Measurements from ENCODE around the gene GLRX5. TPM values are rescaled to one million over a fixed set of nuclear protein-coding genes. Genes with fewer than 3 reads are reported as not detected.

Gene GLRX5
- polyA plus RNA-seq, 2 of the 4 experiments (the other 2 are of a cell fraction) = 51.2 to 73.2 TPM

DNA sequence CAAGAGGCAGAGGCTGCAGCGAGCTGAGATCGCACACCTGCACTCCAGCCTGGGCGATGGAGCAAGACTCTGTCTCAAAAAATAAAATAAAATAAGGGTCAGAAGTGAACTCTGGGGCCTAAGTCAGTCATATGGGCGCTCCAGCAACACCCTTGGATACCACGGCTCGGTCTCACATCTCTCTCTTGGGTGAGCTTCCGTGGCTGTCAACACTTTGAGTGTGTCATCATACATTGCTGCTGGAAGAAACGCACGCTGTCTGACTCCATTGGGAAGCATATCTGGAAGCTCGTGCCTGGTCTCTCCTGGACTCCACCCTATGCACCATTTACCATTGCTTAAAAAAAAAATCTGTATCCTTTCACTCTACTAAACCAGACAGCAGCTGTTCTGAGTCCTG, 20.2 kb downstream of the GLRX5 start:
- no peak for FAIRE-seq
- no peak for TF ChIP-seq ZC3H11A (IDR thresholded peaks at IDR 0.05)
- no peak for TF ChIP-seq CBX2 (IDR thresholded peaks at IDR 0.05; ENCODE audit: borderline replicate concordance, low read depth)
- no peak for TF ChIP-seq SMC3 (IDR thresholded peaks at IDR 0.05)
- no peak for TF ChIP-seq FOSB (CRISPR knock-in tag; IDR thresholded peaks at IDR 0.05)
- TF ChIP-seq ZNF302 (CRISPR knock-in tag; IDR thresholded peaks at IDR 0.05) = no peak
- TF ChIP-seq NR3C1 (IDR thresholded peaks at IDR 0.05) = no peak
- TF ChIP-seq, protein P1, sequence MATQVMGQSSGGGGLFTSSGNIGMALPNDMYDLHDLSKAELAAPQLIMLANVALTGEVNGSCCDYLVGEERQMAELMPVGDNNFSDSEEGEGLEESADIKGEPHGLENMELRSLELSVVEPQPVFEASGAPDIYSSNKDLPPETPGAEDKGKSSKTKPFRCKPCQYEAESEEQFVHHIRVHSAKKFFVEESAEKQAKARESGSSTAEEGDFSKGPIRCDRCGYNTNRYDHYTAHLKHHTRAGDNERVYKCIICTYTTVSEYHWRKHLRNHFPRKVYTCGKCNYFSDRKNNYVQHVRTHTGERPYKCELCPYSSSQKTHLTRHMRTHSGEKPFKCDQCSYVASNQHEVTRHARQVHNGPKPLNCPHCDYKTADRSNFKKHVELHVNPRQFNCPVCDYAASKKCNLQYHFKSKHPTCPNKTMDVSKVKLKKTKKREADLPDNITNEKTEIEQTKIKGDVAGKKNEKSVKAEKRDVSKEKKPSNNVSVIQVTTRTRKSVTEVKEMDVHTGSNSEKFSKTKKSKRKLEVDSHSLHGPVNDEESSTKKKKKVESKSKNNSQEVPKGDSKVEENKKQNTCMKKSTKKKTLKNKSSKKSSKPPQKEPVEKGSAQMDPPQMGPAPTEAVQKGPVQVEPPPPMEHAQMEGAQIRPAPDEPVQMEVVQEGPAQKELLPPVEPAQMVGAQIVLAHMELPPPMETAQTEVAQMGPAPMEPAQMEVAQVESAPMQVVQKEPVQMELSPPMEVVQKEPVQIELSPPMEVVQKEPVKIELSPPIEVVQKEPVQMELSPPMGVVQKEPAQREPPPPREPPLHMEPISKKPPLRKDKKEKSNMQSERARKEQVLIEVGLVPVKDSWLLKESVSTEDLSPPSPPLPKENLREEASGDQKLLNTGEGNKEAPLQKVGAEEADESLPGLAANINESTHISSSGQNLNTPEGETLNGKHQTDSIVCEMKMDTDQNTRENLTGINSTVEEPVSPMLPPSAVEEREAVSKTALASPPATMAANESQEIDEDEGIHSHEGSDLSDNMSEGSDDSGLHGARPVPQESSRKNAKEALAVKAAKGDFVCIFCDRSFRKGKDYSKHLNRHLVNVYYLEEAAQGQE (IDR thresholded peaks at IDR 0.05) = no peak
- no peak for TF ChIP-seq SREBF2 (IDR thresholded peaks at IDR 0.05)
- TF ChIP-seq, protein P2, sequence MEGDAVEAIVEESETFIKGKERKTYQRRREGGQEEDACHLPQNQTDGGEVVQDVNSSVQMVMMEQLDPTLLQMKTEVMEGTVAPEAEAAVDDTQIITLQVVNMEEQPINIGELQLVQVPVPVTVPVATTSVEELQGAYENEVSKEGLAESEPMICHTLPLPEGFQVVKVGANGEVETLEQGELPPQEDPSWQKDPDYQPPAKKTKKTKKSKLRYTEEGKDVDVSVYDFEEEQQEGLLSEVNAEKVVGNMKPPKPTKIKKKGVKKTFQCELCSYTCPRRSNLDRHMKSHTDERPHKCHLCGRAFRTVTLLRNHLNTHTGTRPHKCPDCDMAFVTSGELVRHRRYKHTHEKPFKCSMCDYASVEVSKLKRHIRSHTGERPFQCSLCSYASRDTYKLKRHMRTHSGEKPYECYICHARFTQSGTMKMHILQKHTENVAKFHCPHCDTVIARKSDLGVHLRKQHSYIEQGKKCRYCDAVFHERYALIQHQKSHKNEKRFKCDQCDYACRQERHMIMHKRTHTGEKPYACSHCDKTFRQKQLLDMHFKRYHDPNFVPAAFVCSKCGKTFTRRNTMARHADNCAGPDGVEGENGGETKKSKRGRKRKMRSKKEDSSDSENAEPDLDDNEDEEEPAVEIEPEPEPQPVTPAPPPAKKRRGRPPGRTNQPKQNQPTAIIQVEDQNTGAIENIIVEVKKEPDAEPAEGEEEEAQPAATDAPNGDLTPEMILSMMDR (IDR thresholded peaks at IDR 0.05) = no peak
- no peak for TF ChIP-seq JUN (IDR thresholded peaks at IDR 0.05)
- Histone ChIP-seq H3K27ac (no peak overlapping the region), H3K4me3 (no peak overlapping the region), H3K4me2 (no peak overlapping the region), H3K4me1 (no peaks in the 10 kb centered on the region), H3K9me3 (no peaks in the 10 kb centered on the region)
- no peak for DNase-seq (ENCODE audit: low read depth in 1 of 2, low spot score in 1 of 2)
- WGBS (ENCODE audit: missing lambda C conversion rate) = 71% methylated on average over 10 of the region's 10 CpGs
- ATAC-seq = no peak
- ChIA-PET CTCF (interaction anchor here (1.6 kb wide), 1 partner anchor 16 kb away, joined by 4 read pairs; no protein-coding TSS in a partner anchor), POLR2A (no interaction called here)

DNA sequence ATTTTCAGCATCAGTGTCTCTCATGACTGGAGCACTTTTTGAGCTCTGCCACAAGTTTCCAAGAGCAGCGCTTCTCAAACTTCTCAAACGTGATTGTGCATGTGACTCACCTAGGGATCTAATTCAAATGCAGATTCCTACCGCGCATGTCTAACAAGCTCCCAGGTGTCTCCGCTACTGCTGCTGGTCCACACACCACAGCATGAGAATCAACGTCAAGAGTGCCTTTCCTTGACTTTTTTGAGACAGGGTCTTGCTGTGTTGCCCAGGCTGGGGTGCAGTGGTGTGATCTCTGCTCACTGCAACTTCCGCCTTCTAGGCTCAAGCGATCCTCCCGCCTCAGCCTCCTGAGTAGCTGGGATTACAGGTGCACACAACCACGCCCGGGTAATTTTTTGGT, 22.4 kb downstream of the GLRX5 start:
- ChIA-PET CTCF (interaction anchor here (1.0 to 2.0 kb wide), 7 partner anchors 18 to 718 kb away, joined by 4 to 11 read pairs (median 5); no protein-coding TSS in a partner anchor), POLR2A (interaction anchor here (0.6 kb wide), 1 partner anchor 688 kb away, joined by 3 read pairs; no protein-coding TSS in a partner anchor)
- ATAC-seq (no peak), DNase-seq (ENCODE audit: low read depth in 1 of 2, low spot score in 1 of 2) (no peak), FAIRE-seq (no peak)
- no peaks in the 10 kb centered on the region for H3K4me1 ChIP-seq
- H3K4me3 ChIP-seq = no peak overlapping the region
- TF ChIP-seq SMC3 (IDR thresholded peaks at IDR 0.05) (no peak), CBX8 (IDR thresholded peaks at IDR 0.05) (no peak), TP53 (CRISPR knock-in tag; IDR thresholded peaks at IDR 0.05) (no peak), JUN (IDR thresholded peaks at IDR 0.05) (no peak), POLR2A (IDR thresholded peaks at IDR 0.05; ENCODE audit: low read length) (no peak), RNF2 (IDR thresholded peaks at IDR 0.05; ENCODE audit: borderline replicate concordance, low read depth) (no peak), HDAC2 (IDR thresholded peaks at IDR 0.05) (no peak), EP300 (IDR thresholded peaks at IDR 0.05) (no peak)
- TF ChIP-seq, protein P3, sequence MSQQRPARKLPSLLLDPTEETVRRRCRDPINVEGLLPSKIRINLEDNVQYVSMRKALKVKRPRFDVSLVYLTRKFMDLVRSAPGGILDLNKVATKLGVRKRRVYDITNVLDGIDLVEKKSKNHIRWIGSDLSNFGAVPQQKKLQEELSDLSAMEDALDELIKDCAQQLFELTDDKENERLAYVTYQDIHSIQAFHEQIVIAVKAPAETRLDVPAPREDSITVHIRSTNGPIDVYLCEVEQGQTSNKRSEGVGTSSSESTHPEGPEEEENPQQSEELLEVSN (IDR thresholded peaks at IDR 0.05; ENCODE audit: borderline replicate concordance, low read depth) = no peak
- TF ChIP-seq, protein P4, sequence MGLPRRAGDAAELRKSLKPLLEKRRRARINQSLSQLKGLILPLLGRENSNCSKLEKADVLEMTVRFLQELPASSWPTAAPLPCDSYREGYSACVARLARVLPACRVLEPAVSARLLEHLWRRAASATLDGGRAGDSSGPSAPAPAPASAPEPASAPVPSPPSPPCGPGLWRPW (IDR thresholded peaks at IDR 0.05) = no peak
- TF ChIP-seq, protein P1 (IDR thresholded peaks at IDR 0.05) = no peak
- TF ChIP-seq, protein P2 (IDR thresholded peaks at IDR 0.05) = no peak
- H3K4me2 ChIP-seq = no peak overlapping the region
- no peak overlapping the region for H3K27ac ChIP-seq
- WGBS (ENCODE audit: missing lambda C conversion rate) = 68% methylated on average over 11 of the region's 11 CpGs
- no peaks in the 10 kb centered on the region for H3K9me3 ChIP-seq
